ENCODE data around the gene CTNNA1.
A peak's percentile ranks its signal among the peaks of the same experiment; 100 is the strongest.

Gene CTNNA1

GRCh38 chr5:138952962-138953361 is 199.7 kb downstream of the CTNNA1 start:
- no peak for DNase-seq

- peak; percentile 21 for DNase-seq
Measured at GRCh38 chr5:138953387-138954256, 200.4 kb downstream of the CTNNA1 start.

GRCh38 chr5:138954257-138955012 is 201.2 kb downstream of the CTNNA1 start:
- no peak for DNase-seq

- DNase-seq, result no peak
Measured at GRCh38 chr5:138955013-138955660, 201.9 kb downstream of the CTNNA1 start.

- DNase-seq, result no peak
Measured at GRCh38 chr5:138955671-138956295, 202.6 kb downstream of the CTNNA1 start.

- no peak for DNase-seq
Measured at GRCh38 chr5:138956801-138957200, 203.6 kb downstream of the CTNNA1 start.

GRCh38 chr5:138960145-138960692 is 207.0 kb downstream of the CTNNA1 start:
- no peak for DNase-seq

- DNase-seq, result no peak
Measured at GRCh38 chr5:138961221-138961620, 208.0 kb downstream of the CTNNA1 start.

GRCh38 chr5:138961729-138962128 is 208.5 kb downstream of the CTNNA1 start:
- no peak for DNase-seq

GRCh38 chr5:138962614-138963370 is 209.6 kb downstream of the CTNNA1 start:
- DNase-seq, result no peak

GRCh38 chr5:138963763-138964371 is 210.6 kb downstream of the CTNNA1 start:
- no peak for DNase-seq

GRCh38 chr5:138964647-138965201 is 211.5 kb downstream of the CTNNA1 start:
- no peak for DNase-seq

- no peak for DNase-seq
Measured at GRCh38 chr5:138965626-138966025, 212.4 kb downstream of the CTNNA1 start.

GRCh38 chr5:138966236-138966985 is 213.2 kb downstream of the CTNNA1 start:
- DNase-seq, result no peak

GRCh38 chr5:138967791-138968448 is 214.7 kb downstream of the CTNNA1 start:
- DNase-seq, result no peak

GRCh38 chr5:138968601-138969000 is 215.4 kb downstream of the CTNNA1 start:
- no peak for DNase-seq

GRCh38 chr5:138969323-138970002 is 216.2 kb downstream of the CTNNA1 start:
- no peak for DNase-seq

GRCh38 chr5:138972230-138972629 is 219.0 kb downstream of the CTNNA1 start:
- DNase-seq, result no peak

GRCh38 chr5:138972836-138973235 is 219.6 kb downstream of the CTNNA1 start:
- no peak for DNase-seq

Data from stimulated activated CD4-positive, alpha-beta T cell treated with anti-CD3 and anti-CD28 coated beads, Interleukin-15, amount 100 ng/mL, for 24 hours (primary cell).